GM19351 (cell line): ENCODE measurements around the gene SLC6A12.
"Not testable (repeated sequence)": the region's sequence is repeated elsewhere in the genome, so short reads cannot be mapped to it uniquely, and the experiment has no call there.

Experiments used
- ATAC-seq: cut with Tn5 transposase; IDR thresholded peaks from one replicate; pipeline ENCODE4 v1.9.1; 2021; ENCODE audit warnings: mild to moderate bottlenecking, moderate library complexity; ENCODE audit not compliant: unreplicated experiment

Gene SLC6A12

GRCh38 chr12:202081-202731 lies 11.8 kb downstream of the SLC6A12 start:
- no peak for ATAC-seq

DNA sequence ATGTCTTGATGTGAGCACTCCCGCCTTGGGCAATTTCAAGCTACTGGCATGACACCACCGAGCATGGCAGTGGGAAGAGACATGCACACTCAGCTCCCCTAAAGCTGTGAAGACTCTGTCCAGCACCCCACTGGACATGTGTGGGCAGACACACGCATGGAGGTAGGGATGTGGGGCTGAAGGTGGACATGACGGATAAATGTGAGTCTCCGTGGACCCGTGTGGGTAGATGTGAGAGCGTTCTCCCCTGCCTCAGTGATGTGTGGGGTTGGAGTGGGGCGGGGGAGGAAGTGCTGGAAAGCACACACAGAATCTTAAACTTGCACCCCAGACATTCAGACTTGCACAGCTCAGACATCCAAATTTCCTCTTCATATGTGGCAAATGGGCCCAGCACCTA lies 12.6 kb downstream of the SLC6A12 start:
- ATAC-seq, result no peak

- no peak for ATAC-seq
Measured at GRCh38 chr12:198705-199104, 15.3 kb downstream of the SLC6A12 start.

GRCh38 chr12:197911-198695 lies 15.9 kb downstream of the SLC6A12 start:
- ATAC-seq, result no peak

GRCh38 chr12:197347-197746 lies 16.6 kb downstream of the SLC6A12 start:
- no peak for ATAC-seq

GRCh38 chr12:196436-196835 lies 17.5 kb downstream of the SLC6A12 start:
- no peak for ATAC-seq

- ATAC-seq, result no peak
Measured at GRCh38 chr12:195951-196350, 18.0 kb downstream of the SLC6A12 start.

GRCh38 chr12:195156-195555 lies 18.8 kb downstream of the SLC6A12 start:
- no peak for ATAC-seq

- ATAC-seq, result no peak
Measured at GRCh38 chr12:194276-194675, 19.7 kb downstream of the SLC6A12 start.

DNA sequence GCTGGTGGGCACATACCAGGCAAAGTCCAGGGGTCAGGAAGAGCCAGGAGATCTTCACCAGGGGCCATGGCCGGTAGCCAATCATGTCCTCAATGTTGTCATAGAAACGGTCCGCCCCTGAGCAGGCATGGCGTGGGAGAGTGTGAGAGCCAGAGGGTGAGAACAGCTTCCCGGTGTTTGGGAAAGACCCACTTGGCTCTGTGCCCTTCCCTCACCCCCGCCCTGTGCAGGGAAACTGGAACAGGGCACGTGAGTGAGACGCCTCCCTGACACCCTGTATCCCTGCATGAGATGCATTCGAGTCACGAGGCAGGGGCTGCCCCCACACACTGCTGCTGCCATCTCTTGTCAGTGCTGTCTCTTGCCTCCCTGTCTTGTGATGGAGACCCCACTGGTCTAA lies 20.7 kb downstream of the SLC6A12 start:
- no peak for ATAC-seq

GRCh38 chr12:191541-191940 lies 22.4 kb downstream of the SLC6A12 start:
- ATAC-seq, result no peak

DNA sequence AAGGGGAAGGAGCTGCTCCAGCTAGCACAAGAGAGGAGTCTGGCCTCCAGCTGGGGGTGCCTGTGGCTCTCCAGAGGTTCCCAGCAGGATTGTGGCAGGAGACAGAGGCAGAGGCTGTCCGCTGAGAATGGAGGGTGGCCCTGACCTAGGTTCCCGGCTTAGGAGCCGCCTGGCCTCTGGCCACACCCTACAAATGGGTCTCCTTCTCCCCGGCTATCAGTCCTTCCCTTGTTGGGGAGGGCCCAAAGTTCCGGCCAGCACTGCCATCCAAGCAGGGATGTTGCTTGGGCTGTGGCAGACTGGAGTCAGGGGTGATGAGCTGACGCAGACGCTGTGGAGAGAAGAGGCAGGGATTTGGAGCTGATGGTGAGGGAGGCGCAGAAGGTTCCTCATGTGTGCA lies 23.1 kb downstream of the SLC6A12 start:
- ATAC-seq, result no peak

- ATAC-seq, result no peak
Measured at GRCh38 chr12:189622-189962, 24.4 kb downstream of the SLC6A12 start.

DNA sequence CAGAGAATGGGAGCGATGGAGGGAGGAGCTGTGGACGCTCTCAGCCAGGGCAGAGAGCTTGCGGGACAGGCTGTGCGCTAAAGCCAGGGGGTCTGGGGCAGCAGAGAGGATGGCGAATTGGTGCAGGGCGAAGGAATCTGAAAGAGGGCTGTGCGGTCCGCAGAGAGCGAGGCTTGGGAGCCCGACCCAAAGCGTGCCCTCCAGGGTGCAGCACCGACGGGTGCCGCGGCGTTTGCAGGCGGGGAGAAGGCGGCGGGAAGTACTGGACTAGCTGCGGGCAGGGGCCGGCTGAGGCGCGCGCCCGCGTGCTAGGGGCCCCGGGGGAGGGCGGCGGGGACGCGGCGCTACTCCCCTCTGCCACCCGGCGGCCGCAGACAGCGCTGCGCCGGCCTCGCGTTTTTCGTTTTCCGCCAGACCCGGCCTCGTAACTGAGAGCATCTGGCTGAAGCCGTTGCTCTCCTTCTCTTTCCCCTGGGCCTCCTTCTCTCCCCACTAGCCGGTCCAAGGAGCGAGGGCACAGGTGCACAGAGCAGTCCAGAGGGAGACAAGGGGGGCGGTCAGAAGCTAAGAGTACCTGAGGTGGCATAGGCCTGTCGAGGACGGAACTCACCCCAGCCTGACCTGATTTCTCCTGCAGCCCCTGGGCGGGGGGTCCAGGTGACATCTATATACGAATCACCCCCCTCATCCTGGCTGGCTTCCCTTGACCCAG lies 24.9 kb downstream of the SLC6A12 start:
- no peak for ATAC-seq

DNA sequence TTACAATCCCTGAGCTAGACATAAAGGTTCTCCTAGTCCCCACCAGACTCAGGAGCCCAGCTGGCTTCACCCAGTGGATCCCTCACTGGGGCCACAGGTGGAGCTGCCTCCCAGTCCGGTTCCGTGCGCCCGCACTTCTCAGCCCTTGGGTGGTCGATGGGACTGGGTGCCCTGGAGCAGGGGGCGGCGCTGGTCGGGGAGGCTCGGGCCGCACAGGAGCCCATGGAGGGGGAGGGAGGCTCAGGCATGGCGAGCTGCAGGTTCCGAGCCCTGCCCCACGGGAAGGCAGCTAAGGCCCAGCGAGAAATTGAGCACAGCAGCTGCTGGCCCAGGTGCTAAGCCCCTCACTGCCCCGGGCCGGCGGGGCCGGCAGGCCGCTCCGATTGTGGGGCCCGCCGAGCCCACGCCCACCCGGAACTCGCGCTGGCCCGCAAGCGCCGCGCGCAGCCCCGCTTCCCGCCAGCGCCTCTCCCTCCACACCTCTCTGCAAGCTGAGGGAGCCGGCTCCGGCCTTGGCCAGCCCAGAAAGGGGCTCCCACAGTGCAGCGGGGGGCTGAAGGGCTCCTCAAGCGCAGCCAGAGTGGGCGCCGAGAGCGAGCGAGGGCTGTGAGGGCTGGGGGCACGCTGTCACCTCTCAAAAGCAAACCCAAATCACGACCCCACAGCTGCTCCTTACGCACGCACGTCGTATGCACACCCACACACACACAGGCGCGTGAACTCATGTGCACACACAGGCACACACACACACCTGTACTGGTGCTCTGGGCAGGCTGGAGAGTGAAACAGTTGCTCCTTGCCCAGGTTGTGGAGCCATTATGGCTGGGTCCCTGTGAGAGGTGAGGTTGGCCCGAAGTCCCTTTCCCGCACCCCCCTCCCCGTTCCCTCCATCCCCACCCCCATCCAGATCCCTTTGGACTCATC lies 25.7 kb downstream of the SLC6A12 start:
- ATAC-seq, result not testable (repeated sequence)

- no peak for ATAC-seq
Measured at GRCh38 chr12:186006-186625, 27.8 kb downstream of the SLC6A12 start.

GRCh38 chr12:185576-185955 lies 28.4 kb downstream of the SLC6A12 start:
- ATAC-seq, result no peak

GRCh38 chr12:184811-185575 lies 29.0 kb downstream of the SLC6A12 start:
- no peak for ATAC-seq

DNA sequence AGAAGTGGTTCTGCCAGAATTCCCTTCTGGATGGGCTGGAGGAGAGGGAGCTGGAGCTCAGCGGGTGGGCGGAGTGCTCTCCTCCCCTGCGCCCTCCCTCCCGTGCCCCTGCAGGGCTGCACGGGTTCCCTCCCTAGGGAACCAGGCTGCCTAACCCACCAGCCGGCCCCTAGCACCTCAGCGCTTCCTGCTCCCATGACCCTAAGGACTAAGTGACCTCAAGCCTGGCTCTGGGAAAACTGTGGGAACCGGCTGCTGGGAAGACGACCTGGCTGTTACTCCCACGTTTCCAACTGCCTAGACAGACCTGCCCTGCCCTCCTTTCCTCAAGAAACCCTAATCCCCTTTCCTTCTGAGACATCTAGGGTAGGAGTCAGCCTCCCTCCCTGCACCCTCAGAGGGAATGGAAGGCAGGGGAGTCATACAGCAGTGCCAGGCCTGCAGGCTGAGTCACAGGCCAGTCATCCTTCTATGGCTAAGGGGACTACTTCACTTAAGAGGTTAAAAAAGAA lies 31.5 kb downstream of the SLC6A12 start:
- no peak for ATAC-seq

DNA sequence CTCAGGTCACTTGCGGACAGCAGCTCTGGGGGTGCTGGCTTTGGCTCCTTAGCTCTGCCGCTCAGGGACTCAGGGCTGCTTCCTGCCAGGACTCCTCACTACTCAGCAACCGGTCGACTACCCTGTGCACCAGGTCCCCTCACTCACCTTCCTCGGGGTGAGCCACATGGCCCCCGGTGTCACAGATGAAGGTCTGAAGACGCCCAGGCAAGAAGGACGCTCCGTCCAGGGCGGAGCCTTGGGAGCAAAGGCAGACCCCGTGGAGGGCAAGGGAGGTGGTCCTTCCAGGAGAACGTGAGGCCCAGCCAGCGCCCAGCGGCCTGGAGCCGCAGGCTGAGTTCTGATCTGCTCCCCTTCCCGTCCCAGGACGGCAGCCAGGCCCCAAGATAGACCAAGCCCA lies 32.0 kb downstream of the SLC6A12 start:
- ATAC-seq, result no peak
